ENCODE measurements around the gene VEGFC. TPM values are rescaled to one million over a fixed set of nuclear protein-coding genes. Genes with fewer than 3 reads are reported as not detected.

The VEGFC gene
- total RNA-seq, 2 donors from 2014 or later, result 5.1 to 20.4 TPM

- Histone ChIP-seq H3K9me3 (no peaks in the 10 kb centered on the region), H3K4me3 (no peak overlapping the region), H3K4me1 (ENCODE audit: control insufficient read depth in 1 of 2, low read depth in 2 of 2) (no peaks in the 10 kb centered on the region), H3K27me3 (replicated peaks; ENCODE audit: insufficient read depth) (no peaks in the 10 kb centered on the region), H3K27ac (no peak overlapping the region), H3K36me3 (no peaks in the 10 kb centered on the region)
- TF ChIP-seq CTCF (IDR thresholded peaks at IDR 0.05), result no peak
- ATAC-seq (ENCODE audit: insufficient number of reproducible peaks, low FRiP score, low read depth) (no peak), DNase-seq (ENCODE audit: low spot score) (no peak)
Observed at GRCh38 chr4:176654565-176655216, 138.0 kb downstream of the VEGFC start.

GRCh38 chr4:176653401-176654220 is 139.1 kb downstream of the VEGFC start:
- no peak for ATAC-seq (ENCODE audit: insufficient number of reproducible peaks, low FRiP score, low read depth)
- no peaks in the 10 kb centered on the region for H3K36me3 ChIP-seq
- no peak overlapping the region for H3K4me3 ChIP-seq
- H3K27ac ChIP-seq, result no peak overlapping the region
- H3K4me1 ChIP-seq (ENCODE audit: control insufficient read depth in 1 of 2, low read depth in 2 of 2), result no peaks in the 10 kb centered on the region
- no peak for TF ChIP-seq CTCF (IDR thresholded peaks at IDR 0.05)
- no peak for DNase-seq (ENCODE audit: low spot score)
- H3K9me3 ChIP-seq, result no peaks in the 10 kb centered on the region
- no peaks in the 10 kb centered on the region for H3K27me3 ChIP-seq (replicated peaks; ENCODE audit: insufficient read depth)

GRCh38 chr4:176646311-176646710 is 146.4 kb downstream of the VEGFC start:
- TF ChIP-seq CTCF (IDR thresholded peaks at IDR 0.05), result no peak
- no peaks in the 10 kb centered on the region for H3K27me3 ChIP-seq (replicated peaks; ENCODE audit: insufficient read depth)
- no peak for DNase-seq (ENCODE audit: low spot score)
- H3K9me3 ChIP-seq, result no peaks in the 10 kb centered on the region
- H3K36me3 ChIP-seq, result no peaks in the 10 kb centered on the region
- H3K4me3 ChIP-seq, result no peak overlapping the region
- no peak overlapping the region for H3K27ac ChIP-seq
- ATAC-seq (ENCODE audit: insufficient number of reproducible peaks, low FRiP score, low read depth), result no peak
- no peaks in the 10 kb centered on the region for H3K4me1 ChIP-seq (ENCODE audit: control insufficient read depth in 1 of 2, low read depth in 2 of 2)

- Histone ChIP-seq H3K27me3 (replicated peaks; ENCODE audit: insufficient read depth) (no peaks in the 10 kb centered on the region), H3K36me3 (no peaks in the 10 kb centered on the region), H3K4me3 (no peak overlapping the region), H3K9me3 (no peaks in the 10 kb centered on the region), H3K4me1 (ENCODE audit: control insufficient read depth in 1 of 2, low read depth in 2 of 2) (no peaks in the 10 kb centered on the region), H3K27ac (no peak overlapping the region)
- no peak for ATAC-seq (ENCODE audit: insufficient number of reproducible peaks, low FRiP score, low read depth)
- no peak for TF ChIP-seq CTCF (IDR thresholded peaks at IDR 0.05)
- no peak for DNase-seq (ENCODE audit: low spot score)
Observed at GRCh38 chr4:176645246-176645960, 147.3 kb downstream of the VEGFC start.

- Histone ChIP-seq H3K36me3 (no peaks in the 10 kb centered on the region), H3K27ac (no peak overlapping the region), H3K4me3 (no peak overlapping the region), H3K4me1 (ENCODE audit: control insufficient read depth in 1 of 2, low read depth in 2 of 2) (no peaks in the 10 kb centered on the region), H3K9me3 (no peaks in the 10 kb centered on the region), H3K27me3 (replicated peaks; ENCODE audit: insufficient read depth) (no peaks in the 10 kb centered on the region)
- DNase-seq (ENCODE audit: low spot score), result no peak
- no peak for TF ChIP-seq CTCF (IDR thresholded peaks at IDR 0.05)
- ATAC-seq (ENCODE audit: insufficient number of reproducible peaks, low FRiP score, low read depth), result no peak
Observed at GRCh38 chr4:176642472-176642871, 150.2 kb downstream of the VEGFC start.
